ENCODE data around the gene MCTP2. TPM values are rescaled to one million over a fixed set of nuclear protein-coding genes. Genes with fewer than 3 reads are reported as not detected.

The MCTP2 gene
- total and polyA plus RNA-seq, 2 of the 8 experiments (the other 6 are each of a cell fraction or from before 2014, with no cell fraction given), result 3.4 to 4.5 TPM

- H3K36me3 ChIP-seq (ENCODE audit: control insufficient read depth in 2 of 4, insufficient read depth in 4 of 4, low read length in 3 of 4), result no peaks in the 10 kb centered on the region; a peak in 1 of 8 replicates
- no peak overlapping the region for H2BK12ac ChIP-seq (ENCODE audit: low read depth, low read length)
- H3K56ac ChIP-seq (replicated peaks; ENCODE audit: insufficient read length, low read depth, low read length), result no peak overlapping the region
- H3K4me1 ChIP-seq (replicated peaks in 1 of 4; ENCODE audit: control insufficient read depth in 3 of 4, insufficient read depth in 4 of 4, low read length in 3 of 4), result no peaks in the 10 kb centered on the region
- no peaks in the 10 kb centered on the region for H4K20me1 ChIP-seq (replicated peaks in 1 of 2; ENCODE audit: control insufficient read depth in 1 of 2, insufficient read depth in 2 of 2, low read length in 2 of 2)
- H3K4ac ChIP-seq (replicated peaks; ENCODE audit: insufficient read length, low read depth, low read length), result no peak overlapping the region
- H2AFZ ChIP-seq (ENCODE audit: low read length), result no peak overlapping the region
- H3K9ac ChIP-seq (replicated peaks in 1 of 4; ENCODE audit: extremely low read depth in 1 of 4, low read depth in 3 of 4, low read length in 3 of 4), result no peak overlapping the region
- H3K9me3 ChIP-seq (ENCODE audit: insufficient read depth in 2 of 2, low read depth in 1 of 2, low read length in 1 of 2), result no peaks in the 10 kb centered on the region
- no peak overlapping the region for H3K18ac ChIP-seq (ENCODE audit: extremely low read depth, low read length)
- ChIA-PET POLR2A (ENCODE audit: partially characterized antibody) (no interaction called here), CTCF (ENCODE audit: partially characterized antibody) (interaction anchor here (3.6 to 4.0 kb wide), 2 partner anchors 8 to 11 kb away, joined by 12 to 34 read pairs; no protein-coding TSS in a partner anchor)
- no peak overlapping the region for H3K4me3 ChIP-seq (ENCODE audit: extremely low read depth in 1 of 4, insufficient read depth in 2 of 4, low read depth in 3 of 4, low read length in 4 of 4)
- H3K79me2 ChIP-seq (ENCODE audit: control insufficient read depth in 1 of 2, insufficient read depth in 2 of 2, low read length in 2 of 2), result no peaks in the 10 kb centered on the region
- no peak overlapping the region for H3K14ac ChIP-seq (ENCODE audit: insufficient read length)
- DNase-seq (ENCODE audit: low read depth in 1 of 2, low spot score in 2 of 2) (no peak), FAIRE-seq (no peak)
- H4K8ac ChIP-seq (ENCODE audit: extremely low read depth, insufficient read depth, low read length), result no peak overlapping the region
- no peak overlapping the region for H4K91ac ChIP-seq (replicated peaks; ENCODE audit: insufficient read length, low read length)
- no peak overlapping the region for H2BK120ac ChIP-seq (replicated peaks; ENCODE audit: low read depth, low read length)
- 87% methylated on average over 3 of the region's 3 CpGs; no CpG with 5 or more reads in 1 of the 2 experiments for WGBS, 2 experiments (ENCODE audit: extremely low coverage in 1 of 2, insufficient coverage in 1 of 2, insufficient read length in 1 of 2, insufficient replicate concordance in 2 of 2, low coverage in 1 of 2, low lambda C conversion rate in 2 of 2, missing lambda C conversion rate in 1 of 2)
- H3K79me1 ChIP-seq (ENCODE audit: low read depth, low read length), result no peaks in the 10 kb centered on the region
- H3K23me2 ChIP-seq (ENCODE audit: low read depth, low read length), result no peaks in the 10 kb centered on the region; the same call in 1 of the 2 replicates
- H2BK20ac ChIP-seq (ENCODE audit: low read length), result no peak overlapping the region
- no peak overlapping the region for H2BK15ac ChIP-seq (ENCODE audit: low read length)
- no peak overlapping the region for H3K4me2 ChIP-seq (ENCODE audit: insufficient read depth in 1 of 2, low read depth in 2 of 2, low read length in 2 of 2)
- H2AK5ac ChIP-seq (ENCODE audit: low read depth, low read length), result no peak overlapping the region
- H3K27ac ChIP-seq (ENCODE audit: low read depth, low read length), result no peak overlapping the region
- H3K27me3 ChIP-seq (replicated peaks in 1 of 4; ENCODE audit: control insufficient read depth in 3 of 4, extremely low read depth in 1 of 4, insufficient read depth in 3 of 4, low read length in 3 of 4), result no peaks in the 10 kb centered on the region
- no peak overlapping the region for H4K5ac ChIP-seq (ENCODE audit: insufficient read length, low read depth, low read length)
- no peak overlapping the region for H3K23ac ChIP-seq (ENCODE audit: insufficient read length)
- H2BK5ac ChIP-seq (ENCODE audit: low read depth, low read length), result no peak overlapping the region
- TF ChIP-seq SIX5 (IDR thresholded peaks at IDR 0.05; ENCODE audit: low read depth, low read length), result no peak
Observed at GRCh38 chr15:94335616-94336015, 104.3 kb downstream of the MCTP2 start.
